Neural cell (in vitro differentiated cells): ENCODE measurements around the gene RNF125. TPM values are rescaled to one million over a fixed set of nuclear protein-coding genes. Genes with fewer than 3 reads are reported as not detected.

Source experiments
- H2AFZ ChIP-seq: fragments of 200-600, 300-800 bp; sonication (generic), shearing (Covaris generic); 2 replicates; pipeline ENCODE4 v1.6.0; 2014; ENCODE audit warnings: low read depth, mild to moderate bottlenecking, antibody characterized with exemption, low read length, moderate library complexity
- H3F3A ChIP-seq: fragments of 200-600 bp; shearing (Covaris generic); 2 replicates; pipeline ENCODE4 v1.6.1; 2016; ENCODE audit warnings: mild to moderate bottlenecking, moderate library complexity, mixed read lengths, antibody characterized with exemption, low read length; ENCODE audit not compliant: insufficient read depth, poor library complexity, severe bottlenecking
- H3K27ac ChIP-seq: fragments of 200-600, 300-800 bp; sonication (generic), shearing (Covaris generic); 2 replicates; pipeline ENCODE4 v1.5.1; 2014; ENCODE audit warnings: mild to moderate bottlenecking, low read length, moderate library complexity
- H3K27me3 ChIP-seq: fragments of 300-800, 200-600 bp; sonication (generic), shearing (Covaris generic); 2 replicates; pipeline ENCODE4 v1.6.0; 2014; ENCODE audit warnings: mild to moderate bottlenecking, low read depth, low read length, moderate library complexity; ENCODE audit not compliant: insufficient read depth
- H3K36me3 ChIP-seq: fragments of 300-800, 200-600 bp; sonication (generic), shearing (Covaris generic); 2 replicates; pipeline ENCODE4 v1.5.1; 2014; ENCODE audit warnings: mild to moderate bottlenecking, antibody characterized with exemption, low read length, moderate library complexity; ENCODE audit not compliant: insufficient read depth
- H3K4me2 ChIP-seq: fragments of 300-800, 200-600 bp; sonication (generic), shearing (Covaris generic); 2 replicates; pipeline ENCODE4 v1.6.0; 2014; ENCODE audit warnings: mild to moderate bottlenecking, low read length
- H3K4me3 ChIP-seq: fragments of 300-800, 200-600 bp; sonication (generic), shearing (Covaris generic); 2 replicates; pipeline ENCODE4 v1.5.1; 2014; ENCODE audit warnings: mild to moderate bottlenecking, low read length, moderate library complexity
- H3K79me2 ChIP-seq: fragments of 200-600 bp; shearing (Covaris generic); replicated peaks from 2 replicates; pipeline ENCODE4 v1.6.0; 2014; ENCODE audit warnings: mild to moderate bottlenecking, low read length, moderate library complexity; ENCODE audit not compliant: insufficient read depth
- H3K9ac ChIP-seq: fragments of 300-800, 200-600 bp; sonication (generic), shearing (Covaris generic); 2 replicates; pipeline ENCODE4 v1.6.1; 2016; ENCODE audit warnings: mild to moderate bottlenecking, low read length, mixed read lengths
- H3K9me2 ChIP-seq: fragments of 200-600 bp; shearing (Covaris generic); 2 replicates; pipeline ENCODE4 v1.6.1; 2016; ENCODE audit warnings: mild to moderate bottlenecking, low read length, mixed read lengths; ENCODE audit not compliant: insufficient read depth
- H3K9me3 ChIP-seq: fragments of 200-600, 300-800 bp; sonication (generic), shearing (Covaris generic); 2 replicates; pipeline ENCODE4 v1.6.1; 2016; ENCODE audit warnings: mild to moderate bottlenecking, mixed run types, low read length, moderate library complexity, mixed read lengths
- H4K20me1 ChIP-seq: fragments of 200-600 bp; shearing (Covaris generic); 2 replicates; pipeline ENCODE4 v1.6.1; 2016; ENCODE audit warnings: mild to moderate bottlenecking, mixed run types; ENCODE audit not compliant: insufficient read depth
- EP300 ChIP-seq: fragments of 450-650 bp; conservative IDR thresholded peaks from 2 replicates; pipeline ENCODE4 v1.6.1; 2014; ENCODE audit warnings: antibody characterized with exemption, mild to moderate bottlenecking, moderate library complexity; ENCODE audit not compliant: poor library complexity, severe bottlenecking
- EZH2 ChIP-seq: fragments of 200-600, 300-800 bp; shearing (Covaris generic), sonication (generic); IDR thresholded peaks from 2 replicates; pipeline ENCODE4 v1.6.1; 2014; ENCODE audit warnings: antibody characterized with exemption, low read length, borderline replicate concordance, mild to moderate bottlenecking; ENCODE audit not compliant: insufficient read depth, poor library complexity, severe bottlenecking
- POLR2AphosphoS5 ChIP-seq: IDR thresholded peaks from 2 replicates; pipeline ENCODE4 v1.6.1; 2012
- RAD21 ChIP-seq: fragments of 450-650 bp; conservative IDR thresholded peaks from 2 replicates; pipeline ENCODE4 v1.6.1; 2014; ENCODE audit warnings: antibody characterized with exemption, mild to moderate bottlenecking, moderate library complexity
- SMC3 ChIP-seq: fragments of 450-650 bp; conservative IDR thresholded peaks from 2 replicates; pipeline ENCODE4 v1.6.1; 2014; ENCODE audit warnings: antibody characterized with exemption, mild to moderate bottlenecking, moderate library complexity; ENCODE audit not compliant: poor library complexity
- TAF1 ChIP-seq: IDR thresholded peaks from 2 replicates; pipeline ENCODE4 v1.6.1; 2012; ENCODE audit warnings: low read depth
- polyA plus RNA-seq: library from polyadenylated mRNA; depleted of rRNA; stranded (reverse); fragments of >200 nt; gene quantifications from 2 replicates; pipeline ENCODE4 v1.2.3, GENCODE V29; 2014
- TF ChIP-seq, protein P1 (sequence below): IDR thresholded peaks from 2 replicates; pipeline ENCODE4 v1.6.1; 2012; ENCODE audit warnings: borderline replicate concordance
- TF ChIP-seq, protein P2 (sequence below): fragments of 450-650 bp; IDR thresholded peaks from 2 replicates; pipeline ENCODE4 v1.5.1; 2014; ENCODE audit warnings: antibody characterized with exemption, mild to moderate bottlenecking, moderate library complexity; ENCODE audit not compliant: poor library complexity, severe bottlenecking

RNF125 gene
- polyA plus RNA-seq, 1 donor from 2014 or later, result 0.04 TPM

DNA sequence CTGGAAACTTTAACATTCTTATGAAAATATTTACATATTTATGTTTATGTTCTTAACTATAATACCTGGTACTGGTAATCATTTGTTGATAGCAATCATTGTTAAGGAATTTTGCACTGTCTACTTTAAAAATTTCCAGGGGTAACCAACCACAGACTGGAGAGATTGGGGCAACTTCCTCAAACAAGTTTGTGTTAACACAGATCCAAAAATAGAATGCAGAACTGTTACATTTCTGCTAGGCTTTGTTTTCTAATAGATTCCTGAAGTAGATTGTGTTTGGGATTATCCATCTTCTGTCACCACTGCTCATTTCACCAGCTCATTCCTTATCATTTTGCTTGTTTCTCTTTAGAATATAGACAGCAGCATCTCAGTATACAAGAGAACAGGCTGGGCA, 23.7 kb downstream of the RNF125 start:
- no peak overlapping the region for H3K4me3 ChIP-seq
- no peaks in the 10 kb centered on the region for H3K9me3 ChIP-seq
- no peaks in the 10 kb centered on the region for H3K36me3 ChIP-seq
- no peak for TF ChIP-seq TAF1
- TF ChIP-seq SMC3, result no peak
- TF ChIP-seq, protein P1, sequence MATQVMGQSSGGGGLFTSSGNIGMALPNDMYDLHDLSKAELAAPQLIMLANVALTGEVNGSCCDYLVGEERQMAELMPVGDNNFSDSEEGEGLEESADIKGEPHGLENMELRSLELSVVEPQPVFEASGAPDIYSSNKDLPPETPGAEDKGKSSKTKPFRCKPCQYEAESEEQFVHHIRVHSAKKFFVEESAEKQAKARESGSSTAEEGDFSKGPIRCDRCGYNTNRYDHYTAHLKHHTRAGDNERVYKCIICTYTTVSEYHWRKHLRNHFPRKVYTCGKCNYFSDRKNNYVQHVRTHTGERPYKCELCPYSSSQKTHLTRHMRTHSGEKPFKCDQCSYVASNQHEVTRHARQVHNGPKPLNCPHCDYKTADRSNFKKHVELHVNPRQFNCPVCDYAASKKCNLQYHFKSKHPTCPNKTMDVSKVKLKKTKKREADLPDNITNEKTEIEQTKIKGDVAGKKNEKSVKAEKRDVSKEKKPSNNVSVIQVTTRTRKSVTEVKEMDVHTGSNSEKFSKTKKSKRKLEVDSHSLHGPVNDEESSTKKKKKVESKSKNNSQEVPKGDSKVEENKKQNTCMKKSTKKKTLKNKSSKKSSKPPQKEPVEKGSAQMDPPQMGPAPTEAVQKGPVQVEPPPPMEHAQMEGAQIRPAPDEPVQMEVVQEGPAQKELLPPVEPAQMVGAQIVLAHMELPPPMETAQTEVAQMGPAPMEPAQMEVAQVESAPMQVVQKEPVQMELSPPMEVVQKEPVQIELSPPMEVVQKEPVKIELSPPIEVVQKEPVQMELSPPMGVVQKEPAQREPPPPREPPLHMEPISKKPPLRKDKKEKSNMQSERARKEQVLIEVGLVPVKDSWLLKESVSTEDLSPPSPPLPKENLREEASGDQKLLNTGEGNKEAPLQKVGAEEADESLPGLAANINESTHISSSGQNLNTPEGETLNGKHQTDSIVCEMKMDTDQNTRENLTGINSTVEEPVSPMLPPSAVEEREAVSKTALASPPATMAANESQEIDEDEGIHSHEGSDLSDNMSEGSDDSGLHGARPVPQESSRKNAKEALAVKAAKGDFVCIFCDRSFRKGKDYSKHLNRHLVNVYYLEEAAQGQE, result no peak
- no peak overlapping the region for H3K9ac ChIP-seq
- H3K79me2 ChIP-seq, result no peaks in the 10 kb centered on the region
- H4K20me1 ChIP-seq, result no peaks in the 10 kb centered on the region
- no peaks in the 10 kb centered on the region for H3F3A ChIP-seq
- H3K27me3 ChIP-seq, result no peaks in the 10 kb centered on the region
- no peak overlapping the region for H2AFZ ChIP-seq
- H3K4me2 ChIP-seq, result no peak overlapping the region
- no peak overlapping the region for H3K27ac ChIP-seq
- no peaks in the 10 kb centered on the region for H3K9me2 ChIP-seq

DNA sequence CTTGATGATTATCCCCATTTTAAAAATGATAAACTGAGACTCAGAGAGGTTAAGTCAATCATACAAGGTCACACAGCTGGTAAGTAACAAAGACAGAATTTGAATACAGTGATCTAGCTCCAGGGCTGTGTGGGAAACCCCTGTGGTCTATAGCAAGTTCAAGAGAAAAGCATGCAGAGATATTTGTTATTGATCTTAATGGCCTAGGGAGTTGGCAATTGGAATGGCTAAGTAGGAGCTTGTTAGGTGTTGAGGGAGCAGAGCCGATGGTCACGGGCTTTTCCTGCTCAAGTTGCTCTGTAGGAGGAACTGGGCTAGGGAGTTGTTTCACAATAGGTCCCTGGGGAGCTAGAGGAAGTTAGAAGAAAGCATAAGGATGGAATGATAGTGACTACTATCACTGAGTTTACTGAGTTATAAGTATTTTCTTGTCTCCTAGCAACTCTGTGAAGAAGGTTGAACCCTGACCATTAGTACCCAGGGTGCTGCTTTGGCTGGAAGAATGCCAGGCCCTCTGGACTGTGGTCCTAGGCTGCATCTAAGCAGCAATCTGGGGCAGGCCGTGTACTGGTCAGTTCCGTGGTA, 30.0 kb downstream of the RNF125 start:
- TF ChIP-seq, protein P1, result no peak
- TF ChIP-seq POLR2AphosphoS5 (no peak), EP300 (no peak), SMC3 (no peak), EZH2 (no peak), RAD21 (no peak)
- TF ChIP-seq, protein P2, sequence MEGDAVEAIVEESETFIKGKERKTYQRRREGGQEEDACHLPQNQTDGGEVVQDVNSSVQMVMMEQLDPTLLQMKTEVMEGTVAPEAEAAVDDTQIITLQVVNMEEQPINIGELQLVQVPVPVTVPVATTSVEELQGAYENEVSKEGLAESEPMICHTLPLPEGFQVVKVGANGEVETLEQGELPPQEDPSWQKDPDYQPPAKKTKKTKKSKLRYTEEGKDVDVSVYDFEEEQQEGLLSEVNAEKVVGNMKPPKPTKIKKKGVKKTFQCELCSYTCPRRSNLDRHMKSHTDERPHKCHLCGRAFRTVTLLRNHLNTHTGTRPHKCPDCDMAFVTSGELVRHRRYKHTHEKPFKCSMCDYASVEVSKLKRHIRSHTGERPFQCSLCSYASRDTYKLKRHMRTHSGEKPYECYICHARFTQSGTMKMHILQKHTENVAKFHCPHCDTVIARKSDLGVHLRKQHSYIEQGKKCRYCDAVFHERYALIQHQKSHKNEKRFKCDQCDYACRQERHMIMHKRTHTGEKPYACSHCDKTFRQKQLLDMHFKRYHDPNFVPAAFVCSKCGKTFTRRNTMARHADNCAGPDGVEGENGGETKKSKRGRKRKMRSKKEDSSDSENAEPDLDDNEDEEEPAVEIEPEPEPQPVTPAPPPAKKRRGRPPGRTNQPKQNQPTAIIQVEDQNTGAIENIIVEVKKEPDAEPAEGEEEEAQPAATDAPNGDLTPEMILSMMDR, result no peak
- Histone ChIP-seq H3K9ac (no peak overlapping the region), H3K9me3 (no peaks in the 10 kb centered on the region), H3K36me3 (no peaks in the 10 kb centered on the region), H2AFZ (no peak overlapping the region), H3K79me2 (no peaks in the 10 kb centered on the region), H3K9me2 (no peaks in the 10 kb centered on the region), H3K27ac (no peak overlapping the region), H3K27me3 (no peaks in the 10 kb centered on the region), H3K4me2 (no peak overlapping the region), H3F3A (no peaks in the 10 kb centered on the region), H4K20me1 (no peaks in the 10 kb centered on the region), H3K4me3 (no peak overlapping the region)
